ENCODE measurements around the gene KDM8.

- TF ChIP-seq CTCF (IDR thresholded peaks at IDR 0.05) (no peak), POLR2A (IDR thresholded peaks at IDR 0.05) (no peak)
Observed at GRCh38 chr16:27251541-27252205, 48.3 kb downstream of the KDM8 start.
